OCI-LY7 (cell line): ENCODE results near the gene DKK3. TPM values are rescaled to one million over a fixed set of nuclear protein-coding genes. Genes with fewer than 3 reads are reported as not detected.

Experiments
- BruUV-seq: library from RNA; stranded (reverse); fragments of 400-500 nt; replicated peaks from 2 replicates; lab custom pipeline; 2021; lab: Mats Ljungman, UMichigan
- CTCF ChIA-PET: fragments of 300-600 bp; sonication (Branson Sonifier 250); formaldehyde crosslinking; loops from one replicate; lab custom pipeline; 2022; ENCODE audit warnings: antibody characterized with exemption; ENCODE audit not compliant: unreplicated experiment; lab: Charles Lee
- POLR2A ChIA-PET: fragments of 300-600 bp; sonication (Branson Sonifier 250); formaldehyde crosslinking; loops from one replicate; lab custom pipeline; 2022; ENCODE audit warnings: antibody characterized with exemption; lab: Charles Lee
- DNase-seq: peaks from one replicate; pipeline ENCODE4 v3.0.0-alpha.2; 2015; ENCODE audit warnings: low spot score
- H2AFZ ChIP-seq: fragments of 200-600 bp; sonication (generic), shearing (Covaris generic); 2 replicates; pipeline ENCODE4 v1.6.1; 2014; ENCODE audit warnings: mild to moderate bottlenecking, antibody characterized with exemption, low read length, moderate library complexity
- H3K27ac ChIP-seq: fragments of 200-600 bp; sonication (generic); 2 replicates; pipeline ENCODE4 v1.5.1; 2014; ENCODE audit warnings: mixed run types, low read depth, mild to moderate bottlenecking, moderate library complexity, low read length, inconsistent platforms; ENCODE audit not compliant: poor library complexity, severe bottlenecking
- H3K36me3 ChIP-seq: fragments of 200-600 bp; sonication (generic); 2 replicates; pipeline ENCODE4 v1.6.1; 2014; ENCODE audit warnings: mild to moderate bottlenecking, antibody characterized with exemption, low read length, moderate library complexity, mixed read lengths; ENCODE audit not compliant: insufficient read depth
- H3K4me1 ChIP-seq: fragments of 200-600 bp; sonication (generic); 2 replicates; pipeline ENCODE4 v1.5.1; 2014; ENCODE audit warnings: mild to moderate bottlenecking, low read length; ENCODE audit not compliant: insufficient read depth, poor library complexity, severe bottlenecking
- H3K4me2 ChIP-seq: fragments of 200-600 bp; sonication (generic); 2 replicates; pipeline ENCODE4 v1.6.1; 2014; ENCODE audit warnings: mild to moderate bottlenecking, low read length
- H3K4me3 ChIP-seq: fragments of 200-600 bp; sonication (generic); 2 replicates; pipeline ENCODE4 v1.5.1; 2014; ENCODE audit warnings: mild to moderate bottlenecking, low read depth, low read length; ENCODE audit not compliant: poor library complexity, severe bottlenecking
- H3K79me2 ChIP-seq: fragments of 200-600 bp; sonication (generic); 2 replicates; pipeline ENCODE4 v1.6.1; 2016; ENCODE audit warnings: low read depth, mild to moderate bottlenecking, low read length, moderate library complexity, mixed read lengths; ENCODE audit not compliant: insufficient read depth
- H3K9me2 ChIP-seq: fragments of 200-600 bp; sonication (generic); 2 replicates; pipeline ENCODE4 v1.6.1; 2016; ENCODE audit warnings: mild to moderate bottlenecking, low read length, mixed read lengths; ENCODE audit not compliant: insufficient read depth
- H3K9me3 ChIP-seq: fragments of 200-600 bp; sonication (generic); 2 replicates; pipeline ENCODE4 v1.6.1; 2014; ENCODE audit warnings: mild to moderate bottlenecking, mixed run types, low read length, mixed read lengths
- H4K20me1 ChIP-seq: fragments of 200-600 bp; sonication (generic); 2 replicates; pipeline ENCODE4 v1.6.1; 2014; ENCODE audit warnings: mild to moderate bottlenecking, antibody characterized with exemption, low read length, moderate library complexity, mixed read lengths; ENCODE audit not compliant: insufficient read depth
- EZH2phosphoT487 ChIP-seq: fragments of 200-600 bp; sonication (generic); IDR thresholded peaks from 2 replicates; pipeline ENCODE4 v1.6.1; 2018; ENCODE audit warnings: low read depth, borderline replicate concordance, mild to moderate bottlenecking, mixed run types, antibody characterized with exemption, low read length, moderate library complexity, mixed read lengths
- intact Hi-C: fragments of 100-400 bp; cut with micrococcal nuclease; formaldehyde crosslinking; loops from one replicate; pipeline ENCODE4 v1.10.0; 2022; ENCODE audit not compliant: unreplicated experiment
- total RNA-seq, 2 experiments: library from RNA; depleted of rRNA in 1 of 2; stranded (reverse); fragments of >200 nt in 1 of 2; shearing (Covaris generic) in 1 of 2; gene quantifications; 2 replicates each; pipeline ENCODE4 v1.2.3, GENCODE V29; 2014 to 2022
- TF ChIP-seq, protein P1 (sequence below): fragments of 200-600 bp; sonication (generic); conservative IDR thresholded peaks from 2 replicates; pipeline ENCODE4 v1.5.1; 2014; ENCODE audit warnings: mild to moderate bottlenecking, antibody characterized with exemption, low read length, moderate library complexity, mixed read lengths

Gene DKK3
- total RNA-seq, 2 experiments from 2014 or later: not detected

DNA sequence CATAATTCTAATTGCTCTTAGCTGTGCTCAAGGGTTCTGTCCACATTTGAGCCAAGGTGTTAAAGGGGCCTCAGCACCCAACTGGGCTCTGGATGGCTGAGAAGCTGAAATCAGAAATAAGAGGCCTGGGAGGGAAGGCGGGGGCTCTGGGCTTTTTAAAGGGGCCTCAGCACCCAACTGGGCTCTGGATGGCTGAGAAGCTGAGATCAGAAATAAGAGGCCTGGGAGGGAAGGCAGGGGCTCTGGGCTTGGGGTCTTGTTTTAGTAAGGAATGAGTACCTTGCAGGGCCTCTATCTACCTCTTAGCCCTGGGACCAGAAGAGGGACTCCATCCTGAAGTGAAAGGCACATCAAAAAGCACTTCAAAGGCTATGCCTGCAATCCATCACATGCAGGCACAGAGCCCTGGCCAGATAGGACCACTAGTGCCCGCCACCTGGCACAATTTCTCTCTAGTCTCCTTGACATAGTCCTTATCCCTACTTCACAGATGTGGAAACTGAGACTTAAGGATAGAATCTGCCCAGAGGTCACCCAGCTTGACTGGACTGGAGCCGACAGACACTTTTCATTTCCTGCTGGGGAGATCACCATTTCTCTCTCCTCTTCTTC is 35.6 kb downstream of the DKK3 start:
- H3K4me2 ChIP-seq: no peak overlapping the region
- no TSS peak for BruUV-seq
- no peak overlapping the region for H2AFZ ChIP-seq
- H3K9me2 ChIP-seq: no peaks in the 10 kb centered on the region
- ChIA-PET CTCF (no interaction called here), POLR2A (no interaction called here)
- H3K36me3 ChIP-seq: no peaks in the 10 kb centered on the region
- no peaks in the 10 kb centered on the region for H3K79me2 ChIP-seq
- no peak overlapping the region for H3K27ac ChIP-seq
- no peaks in the 10 kb centered on the region for H3K9me3 ChIP-seq
- TF ChIP-seq, protein P1, sequence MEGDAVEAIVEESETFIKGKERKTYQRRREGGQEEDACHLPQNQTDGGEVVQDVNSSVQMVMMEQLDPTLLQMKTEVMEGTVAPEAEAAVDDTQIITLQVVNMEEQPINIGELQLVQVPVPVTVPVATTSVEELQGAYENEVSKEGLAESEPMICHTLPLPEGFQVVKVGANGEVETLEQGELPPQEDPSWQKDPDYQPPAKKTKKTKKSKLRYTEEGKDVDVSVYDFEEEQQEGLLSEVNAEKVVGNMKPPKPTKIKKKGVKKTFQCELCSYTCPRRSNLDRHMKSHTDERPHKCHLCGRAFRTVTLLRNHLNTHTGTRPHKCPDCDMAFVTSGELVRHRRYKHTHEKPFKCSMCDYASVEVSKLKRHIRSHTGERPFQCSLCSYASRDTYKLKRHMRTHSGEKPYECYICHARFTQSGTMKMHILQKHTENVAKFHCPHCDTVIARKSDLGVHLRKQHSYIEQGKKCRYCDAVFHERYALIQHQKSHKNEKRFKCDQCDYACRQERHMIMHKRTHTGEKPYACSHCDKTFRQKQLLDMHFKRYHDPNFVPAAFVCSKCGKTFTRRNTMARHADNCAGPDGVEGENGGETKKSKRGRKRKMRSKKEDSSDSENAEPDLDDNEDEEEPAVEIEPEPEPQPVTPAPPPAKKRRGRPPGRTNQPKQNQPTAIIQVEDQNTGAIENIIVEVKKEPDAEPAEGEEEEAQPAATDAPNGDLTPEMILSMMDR: no peak
- no peak for TF ChIP-seq EZH2phosphoT487
- no peak for DNase-seq
- no peaks in the 10 kb centered on the region for H3K4me1 ChIP-seq
- H3K4me3 ChIP-seq: no peak overlapping the region
- intact Hi-C loops: no loop called here
- H4K20me1 ChIP-seq: no peaks in the 10 kb centered on the region

DNA sequence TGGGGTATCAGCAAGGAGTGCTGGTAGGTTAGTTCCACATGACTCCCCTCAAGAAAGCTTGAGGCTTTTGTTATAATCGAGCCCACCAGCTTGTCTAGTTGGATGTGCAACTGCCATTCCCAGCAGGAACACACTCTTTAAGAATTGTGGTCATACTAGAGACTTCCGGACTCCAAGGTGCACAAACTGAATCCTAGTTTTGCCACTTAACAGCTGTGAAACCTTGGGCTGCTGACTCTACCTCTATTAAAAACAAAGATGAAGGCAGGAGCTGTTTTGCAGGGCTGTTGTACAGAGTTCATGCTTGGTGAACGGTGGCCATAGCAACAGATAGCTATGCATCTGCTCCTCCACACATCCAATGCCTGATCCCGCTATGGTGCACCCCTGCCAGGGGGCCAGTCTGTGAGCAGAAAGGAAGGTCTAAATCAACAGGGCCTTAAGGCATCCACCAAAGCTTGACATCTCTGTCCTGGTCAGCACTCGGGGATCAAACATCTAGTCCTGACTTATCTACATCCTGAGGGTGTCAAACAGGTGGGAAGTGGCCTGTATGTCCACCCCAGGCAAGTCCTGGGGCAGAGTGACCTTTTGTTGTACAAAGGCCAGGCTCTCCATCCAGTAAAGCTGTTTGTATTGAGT is 36.4 kb downstream of the DKK3 start:
- Histone ChIP-seq H3K9me3 (no peaks in the 10 kb centered on the region), H2AFZ (no peak overlapping the region), H3K79me2 (no peaks in the 10 kb centered on the region), H3K36me3 (no peaks in the 10 kb centered on the region), H3K9me2 (no peaks in the 10 kb centered on the region), H3K4me2 (no peak overlapping the region), H4K20me1 (no peaks in the 10 kb centered on the region), H3K27ac (no peak overlapping the region), H3K4me3 (no peak overlapping the region), H3K4me1 (no peaks in the 10 kb centered on the region)
- ChIA-PET CTCF (interaction anchor here (0.6 kb wide), 1 partner anchor 161 kb away, joined by 3 read pairs; no protein-coding TSS in a partner anchor), POLR2A (no interaction called here)
- DNase-seq: no peak
- no peak for TF ChIP-seq EZH2phosphoT487
- TF ChIP-seq, protein P1: no peak
- intact Hi-C loops: no loop called here
- no TSS peak for BruUV-seq

DNA sequence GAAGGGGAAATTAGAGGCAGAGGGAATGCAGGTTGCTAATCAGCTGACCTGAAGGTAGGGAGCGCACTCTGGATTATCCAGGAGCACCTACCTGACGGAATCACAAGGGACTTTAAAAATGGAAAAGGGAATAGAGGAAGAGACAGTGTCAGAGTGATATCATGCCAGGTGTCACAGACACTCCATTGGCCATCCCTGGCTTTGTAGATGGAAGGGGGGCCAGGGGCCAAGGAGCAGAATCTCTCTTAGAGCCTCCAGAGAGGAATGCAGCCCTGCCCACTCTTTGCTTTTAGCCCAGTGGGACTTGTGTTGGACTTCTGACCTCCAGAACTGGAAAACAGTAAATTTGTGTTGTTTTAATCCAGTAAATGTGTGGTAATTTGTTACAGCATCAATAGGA is 37.9 kb downstream of the DKK3 start:
- TF ChIP-seq, protein P1: no peak
- no peak for TF ChIP-seq EZH2phosphoT487
- H3K9me3 ChIP-seq: no peaks in the 10 kb centered on the region
- ChIA-PET CTCF (no interaction called here), POLR2A (no interaction called here)
- no peaks in the 10 kb centered on the region for H3K9me2 ChIP-seq
- H2AFZ ChIP-seq: no peak overlapping the region
- BruUV-seq: no TSS peak
- H3K4me1 ChIP-seq: no peaks in the 10 kb centered on the region
- DNase-seq: no peak
- no peak overlapping the region for H3K4me2 ChIP-seq
- H3K36me3 ChIP-seq: no peaks in the 10 kb centered on the region
- H3K27ac ChIP-seq: no peak overlapping the region
- H3K4me3 ChIP-seq: no peak overlapping the region
- H3K79me2 ChIP-seq: no peaks in the 10 kb centered on the region
- no peaks in the 10 kb centered on the region for H4K20me1 ChIP-seq
- intact Hi-C loops: no loop called here
